CMK (cell line): ENCODE measurements around the gene RRAGC.
A peak's percentile ranks its signal among the peaks of the same experiment; 100 is the strongest.
"Not testable (repeated sequence)": the region's sequence is repeated elsewhere in the genome, so short reads cannot be mapped to it uniquely, and the experiment has no call there.

Experiments used
- DNase-seq: peaks from one replicate; pipeline ENCODE4 v3.0.0-alpha.2; 2010; ENCODE audit warnings: low read depth

RRAGC gene

DNA sequence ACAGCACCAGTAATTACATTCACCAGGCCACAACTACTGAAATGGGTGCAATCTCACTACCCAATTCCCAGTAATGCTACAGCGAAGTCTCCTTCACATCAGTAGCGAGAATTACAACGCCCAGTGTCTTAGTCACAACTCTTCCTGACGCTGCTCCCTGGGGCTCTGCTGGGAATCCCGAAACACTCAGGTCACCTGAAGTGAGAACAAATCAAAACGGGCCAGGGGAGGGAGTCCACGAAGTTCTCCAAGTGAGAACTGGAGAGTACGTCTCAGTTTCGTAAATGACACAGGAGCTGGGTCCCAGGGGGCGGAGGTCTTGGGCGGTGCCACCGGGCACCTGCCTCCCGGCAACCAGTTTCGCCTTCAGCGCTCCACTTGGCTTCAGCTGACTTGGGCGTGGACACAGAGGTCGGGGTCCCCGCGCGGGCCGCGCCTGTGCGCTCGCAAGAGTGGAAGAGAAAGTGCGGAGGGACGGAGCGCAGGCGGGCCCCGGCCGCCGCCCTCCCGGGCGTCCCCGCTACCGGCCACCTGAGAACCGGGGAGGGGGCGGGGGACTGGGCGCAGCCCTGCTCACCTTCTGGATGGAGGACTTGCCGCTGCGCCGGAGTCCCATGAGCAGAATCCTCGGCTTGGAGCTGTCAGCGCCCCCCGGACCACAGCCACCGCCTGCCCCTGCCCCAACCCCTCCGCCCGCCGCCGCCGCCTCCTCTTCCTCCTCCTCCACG, 575 bp downstream of the RRAGC start:
- no peak for DNase-seq

DNA sequence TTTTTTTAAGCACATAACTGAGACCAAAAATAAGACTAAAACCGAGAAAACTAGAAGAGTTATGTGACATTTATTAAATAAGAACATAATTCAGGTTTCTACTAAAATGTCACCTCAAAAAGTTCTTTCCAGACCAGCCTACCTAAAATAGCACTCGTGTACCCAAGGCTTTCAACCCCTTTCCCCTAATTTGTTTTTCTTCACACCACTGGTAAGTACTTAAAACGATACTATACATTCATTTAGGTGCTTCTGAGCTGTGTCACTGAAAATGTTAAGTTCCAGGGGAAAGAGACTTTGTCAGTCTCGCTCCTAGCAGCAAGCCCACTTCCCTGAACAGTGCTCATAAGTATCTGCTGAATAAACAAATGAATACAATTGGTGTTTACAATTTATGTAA, 6.8 kb downstream of the RRAGC start:
- no peak for DNase-seq

DNA sequence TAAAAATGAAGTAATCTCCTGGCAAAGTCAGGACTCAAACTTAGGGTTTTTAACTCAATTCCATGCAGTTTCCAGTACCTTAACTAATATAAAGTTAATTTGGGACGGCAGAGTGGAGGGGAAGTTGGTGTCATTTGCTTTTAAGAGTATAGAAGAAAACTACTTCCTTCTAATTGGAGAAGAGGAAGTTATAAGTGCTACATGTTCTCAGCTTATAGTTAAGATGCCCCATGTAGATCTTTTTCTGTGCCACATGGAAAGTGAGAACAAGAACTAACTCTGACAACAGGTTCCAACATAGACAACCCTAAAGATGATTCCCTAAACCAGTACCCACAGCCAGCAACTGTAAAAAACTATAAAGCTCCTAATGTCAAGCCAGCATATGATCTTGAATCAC, 11.5 kb downstream of the RRAGC start:
- DNase-seq = no peak

DNA sequence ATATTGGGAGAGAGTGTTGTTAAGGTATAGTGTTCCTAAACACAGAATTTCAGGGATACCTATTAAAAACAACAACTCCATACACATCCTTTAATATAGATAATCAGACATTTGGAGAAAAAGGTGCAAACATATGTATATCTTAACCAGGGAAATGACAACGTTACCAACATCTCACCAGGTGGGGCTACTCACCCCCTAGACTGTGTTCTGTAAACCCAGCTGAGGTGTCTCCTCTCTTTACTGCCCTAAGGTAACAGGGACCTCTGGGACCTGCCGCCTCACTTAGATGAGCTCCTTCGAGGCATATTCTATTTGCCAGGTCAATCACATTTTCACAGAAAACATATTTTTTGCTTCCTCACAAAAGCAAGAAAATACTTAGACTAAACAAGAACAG, 13.4 kb downstream of the RRAGC start:
- no peak for DNase-seq

DNA sequence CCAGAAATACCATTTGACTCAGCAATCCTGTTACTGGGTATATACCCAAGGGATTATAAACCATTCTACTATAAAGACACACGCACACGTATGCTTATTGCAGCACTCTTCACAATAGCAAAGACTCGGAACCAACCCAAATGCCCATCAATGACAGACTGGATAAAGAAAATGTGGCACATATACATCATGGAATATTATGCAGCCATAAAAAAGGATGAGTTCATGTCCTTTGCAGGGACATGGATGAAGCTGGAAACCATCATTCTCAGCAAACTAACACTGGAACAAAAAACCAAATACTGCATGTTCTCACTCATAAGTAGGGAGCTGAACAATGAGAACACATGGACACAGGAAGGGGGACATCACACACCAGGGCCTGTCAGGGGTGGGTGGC, 14.5 kb downstream of the RRAGC start:
- DNase-seq = not testable (repeated sequence)

DNA sequence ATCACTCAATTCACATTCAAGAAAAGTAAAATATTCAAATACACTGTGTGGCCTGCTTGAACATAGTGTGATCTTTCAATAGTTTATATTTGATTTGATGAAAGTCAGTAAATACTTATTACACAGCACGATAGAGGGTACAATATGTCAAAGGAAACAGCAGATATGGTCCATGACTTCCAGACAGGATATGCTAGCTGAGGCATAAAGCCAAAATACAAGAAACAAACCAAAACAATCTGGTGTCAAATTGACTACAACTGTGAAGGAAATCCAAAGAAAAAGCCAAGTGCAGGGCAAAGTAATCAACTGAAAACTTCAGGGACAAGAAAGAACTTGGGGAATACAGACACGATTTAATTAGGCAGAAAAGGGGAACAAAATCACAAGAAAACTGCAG, 19.3 kb downstream of the RRAGC start:
- DNase-seq = no peak

DNA sequence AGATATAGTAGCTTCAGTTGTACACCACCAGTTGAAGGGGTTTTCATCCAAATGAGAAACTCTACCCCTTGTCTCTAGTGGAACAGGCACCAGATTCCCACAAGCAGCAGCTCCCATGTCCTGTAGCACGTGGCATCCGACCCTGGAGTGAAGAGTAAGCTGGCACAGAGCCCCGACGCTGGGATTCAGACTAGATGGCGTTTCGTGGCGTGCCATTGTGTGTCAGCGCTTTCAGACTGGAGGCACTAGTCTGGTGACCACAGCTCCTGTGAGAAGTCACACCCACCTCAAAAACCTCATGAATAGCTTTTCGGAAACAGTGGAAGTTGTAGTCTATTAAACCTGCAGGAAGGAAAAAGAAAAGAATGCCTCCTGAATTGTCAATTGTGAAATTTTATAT, 20.2 kb downstream of the RRAGC start:
- DNase-seq = no peak

DNA sequence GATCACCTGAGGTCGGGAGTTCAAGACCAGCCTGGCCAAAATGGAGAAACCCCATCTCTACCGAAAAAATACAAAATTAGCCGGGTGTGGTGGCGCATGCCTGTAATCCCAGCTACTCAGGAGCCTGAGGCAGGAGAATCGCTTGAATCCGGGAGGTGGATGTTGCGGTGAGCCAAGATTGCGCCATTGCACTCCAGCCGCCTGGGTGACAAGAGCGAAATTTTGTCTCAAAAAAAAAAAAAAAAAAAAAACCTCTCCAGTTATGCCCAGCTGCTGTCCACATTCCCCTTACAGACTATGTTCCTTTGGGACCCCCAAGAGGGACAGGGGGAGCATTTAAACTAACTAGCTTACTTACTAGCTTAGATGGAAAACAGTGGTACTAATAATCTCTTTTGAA, 23.3 kb downstream of the RRAGC start:
- not testable (repeated sequence) for DNase-seq

DNA sequence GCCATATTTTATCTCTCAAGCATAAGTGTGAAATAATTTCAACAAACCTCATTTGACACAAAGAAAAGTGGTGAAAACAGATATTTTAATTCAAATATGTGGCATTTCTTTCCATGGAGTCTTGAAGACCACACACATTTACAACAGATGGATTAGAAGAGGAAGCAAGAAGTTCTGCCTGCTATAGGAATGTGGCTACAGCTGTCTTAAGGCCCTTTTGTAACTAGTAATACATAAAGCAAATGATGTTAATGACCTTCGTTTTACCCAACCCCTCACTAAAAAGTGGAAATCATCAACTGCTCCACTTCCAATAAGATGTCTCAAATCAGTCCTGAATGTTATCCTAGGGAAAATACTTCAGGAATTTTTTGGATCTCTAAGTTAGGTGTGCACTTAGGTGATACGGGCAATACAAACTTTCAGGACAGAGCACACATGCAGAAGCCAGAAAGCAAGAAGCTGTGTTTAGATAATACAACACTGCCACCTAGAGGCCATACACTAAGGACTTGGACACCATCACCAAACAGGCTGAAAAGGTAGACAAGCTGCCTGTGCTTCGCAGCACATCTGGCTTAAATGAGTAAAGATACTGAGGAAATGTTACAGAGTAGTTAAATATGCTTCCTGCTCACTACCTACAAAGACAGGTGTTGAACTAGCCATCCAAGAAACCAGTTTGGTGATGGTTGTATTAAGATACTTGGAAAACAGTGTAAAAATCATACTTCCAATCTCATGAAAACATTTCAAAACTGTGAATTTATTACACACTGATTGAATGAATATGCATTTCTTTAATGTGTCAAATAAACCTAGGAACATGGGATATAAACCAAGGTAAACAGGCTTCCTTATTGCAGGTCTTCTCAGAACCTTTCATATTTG, 24.4 kb downstream of the RRAGC start:
- DNase-seq = peak; percentile 70

DNA sequence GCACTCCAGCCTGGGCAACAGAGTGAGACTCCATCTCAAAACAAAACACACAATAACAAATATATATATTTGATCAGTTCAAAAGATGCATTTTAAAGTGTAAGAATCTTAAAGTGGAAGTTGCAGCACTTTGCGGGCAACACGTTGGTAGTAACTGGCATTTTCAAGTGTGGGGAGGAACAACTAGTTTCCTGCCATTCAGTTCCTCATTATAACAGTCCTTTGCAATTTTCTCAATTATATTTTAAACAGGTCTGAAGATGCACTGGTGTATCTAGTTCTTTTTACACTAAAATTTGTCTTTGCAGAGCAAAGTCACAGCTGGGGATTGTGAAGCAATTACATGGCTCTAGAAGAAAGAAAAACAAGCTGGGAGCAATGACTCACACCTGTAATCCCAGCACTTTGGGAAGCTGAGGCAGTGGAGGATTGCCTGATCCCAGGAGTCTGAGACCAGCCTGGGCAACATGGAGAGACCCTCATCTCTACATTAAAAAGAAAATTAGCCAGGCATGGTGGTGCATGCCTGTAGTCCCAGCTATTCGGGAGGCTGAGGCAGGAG, 25.3 kb downstream of the RRAGC start:
- DNase-seq = no peak

DNA sequence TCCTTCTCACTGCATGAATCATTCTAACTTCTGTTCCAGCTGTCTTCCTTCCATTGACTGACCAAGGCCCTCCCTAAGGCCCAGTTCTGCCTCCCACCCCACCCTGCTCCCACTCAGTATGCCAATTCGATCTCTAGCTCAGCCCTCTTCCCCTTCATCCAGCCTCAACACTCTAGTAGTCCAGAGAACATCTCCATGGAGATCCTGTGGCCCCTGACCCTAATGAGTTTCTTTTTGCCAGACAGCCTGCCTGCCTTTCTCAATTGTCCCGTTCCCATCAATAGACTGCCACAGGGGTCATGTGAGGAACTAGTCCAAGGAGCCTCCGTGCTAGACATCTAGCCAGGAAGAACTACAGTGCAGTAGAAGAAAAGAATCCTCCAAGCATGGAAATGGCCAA, 26.4 kb downstream of the RRAGC start:
- DNase-seq = no peak

DNA sequence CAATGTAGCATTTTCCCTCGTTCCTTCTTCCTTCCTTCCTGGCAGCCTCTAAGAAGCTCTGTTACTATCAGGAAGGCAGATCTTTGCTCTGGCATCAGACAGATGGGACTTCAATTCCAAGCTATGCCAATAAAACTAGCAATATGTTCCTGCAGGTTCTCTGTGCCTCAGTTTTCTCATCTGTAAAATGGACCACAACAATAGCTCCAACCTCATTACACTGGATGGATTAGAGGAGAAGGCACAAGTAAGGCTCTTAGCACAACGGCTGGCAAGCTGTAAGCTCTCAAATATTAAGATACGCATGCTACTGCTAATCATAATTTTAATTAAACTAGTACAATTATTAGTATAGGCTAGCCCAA, 27.2 kb downstream of the RRAGC start:
- no peak for DNase-seq

DNA sequence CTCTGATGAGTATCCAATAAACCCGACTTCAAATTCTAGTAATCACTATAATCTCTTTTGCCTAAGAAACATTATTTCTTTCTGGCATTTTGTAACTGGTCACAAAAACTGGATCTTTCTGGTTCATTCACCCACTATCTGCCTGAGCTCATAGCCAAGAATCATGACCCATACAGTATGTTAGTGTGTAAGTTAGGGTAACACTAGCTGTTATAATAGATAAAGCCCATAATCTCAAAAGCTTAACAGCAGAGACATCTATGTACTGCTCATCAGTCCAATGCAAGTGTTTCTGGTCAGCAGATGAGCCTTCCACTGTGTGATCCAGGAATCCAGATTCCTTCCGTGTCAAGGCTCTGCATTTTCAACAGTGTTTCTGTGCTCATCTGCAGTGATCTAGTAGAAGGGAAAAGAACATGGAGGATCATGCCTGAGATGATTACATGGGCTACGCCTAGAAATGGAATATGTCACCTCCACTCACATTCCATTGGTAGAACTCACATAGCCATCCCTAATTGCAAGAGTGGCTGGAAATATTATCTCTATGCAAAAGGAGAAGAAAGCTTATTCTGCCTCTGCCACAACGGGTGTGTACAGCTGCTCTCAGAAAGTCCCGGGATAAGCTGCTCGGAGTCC, 27.7 kb downstream of the RRAGC start:
- no peak for DNase-seq

DNA sequence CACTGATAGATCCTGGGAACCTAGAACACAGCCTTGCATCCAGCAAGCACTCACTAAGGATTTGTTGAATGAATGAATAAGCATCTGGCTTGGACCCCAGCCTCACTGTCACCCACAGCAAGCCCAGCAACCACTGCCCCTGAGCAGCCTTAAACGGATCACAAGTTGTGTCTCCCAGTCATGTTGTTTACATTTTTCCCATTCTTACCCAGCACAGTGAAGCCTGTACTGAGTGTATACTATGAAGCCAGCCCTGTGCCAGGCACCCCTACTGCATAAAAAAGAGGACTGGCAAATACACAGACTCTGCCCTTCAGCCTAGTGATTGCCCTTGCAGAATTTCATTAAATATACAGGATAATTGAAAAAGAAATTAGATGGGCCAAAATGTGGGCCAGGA, 30.2 kb downstream of the RRAGC start:
- DNase-seq = no peak

DNA sequence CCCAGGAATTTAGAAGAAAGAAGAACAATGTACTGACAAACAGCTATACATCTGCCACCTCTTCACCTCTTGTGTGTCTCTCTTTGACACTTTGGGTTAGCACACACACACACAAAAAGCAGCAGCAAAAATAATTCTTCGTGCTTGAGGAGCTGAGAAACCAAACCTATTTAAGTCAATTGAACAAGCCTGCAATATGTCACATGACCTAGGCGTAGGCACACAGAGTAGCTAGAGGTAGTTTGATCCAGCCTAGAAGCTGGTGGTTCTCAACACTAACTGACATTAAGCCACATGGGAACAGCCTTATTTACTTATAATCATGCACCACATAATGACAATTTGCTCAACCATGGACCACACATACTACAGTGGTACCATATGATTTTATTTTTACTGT, 32.3 kb downstream of the RRAGC start:
- DNase-seq = no peak

DNA sequence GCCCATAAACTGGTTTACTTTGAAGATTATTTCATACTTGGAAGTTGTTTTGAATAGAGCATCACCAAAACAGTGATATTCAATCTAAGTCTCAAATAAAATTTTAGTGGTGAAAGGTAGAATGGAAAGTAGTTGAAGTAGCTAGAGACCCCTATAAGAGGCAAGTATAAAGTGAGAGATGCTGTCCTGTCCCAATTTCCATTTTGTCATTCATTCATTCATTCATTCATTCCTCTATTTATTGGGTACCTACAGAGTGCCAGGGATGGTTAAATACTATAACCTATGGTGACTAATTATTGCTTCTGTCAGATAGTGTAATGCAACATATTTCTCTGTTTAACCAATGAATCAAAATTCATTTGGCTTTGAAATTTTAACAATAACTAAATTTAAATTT, 32.7 kb downstream of the RRAGC start:
- DNase-seq = no peak

DNA sequence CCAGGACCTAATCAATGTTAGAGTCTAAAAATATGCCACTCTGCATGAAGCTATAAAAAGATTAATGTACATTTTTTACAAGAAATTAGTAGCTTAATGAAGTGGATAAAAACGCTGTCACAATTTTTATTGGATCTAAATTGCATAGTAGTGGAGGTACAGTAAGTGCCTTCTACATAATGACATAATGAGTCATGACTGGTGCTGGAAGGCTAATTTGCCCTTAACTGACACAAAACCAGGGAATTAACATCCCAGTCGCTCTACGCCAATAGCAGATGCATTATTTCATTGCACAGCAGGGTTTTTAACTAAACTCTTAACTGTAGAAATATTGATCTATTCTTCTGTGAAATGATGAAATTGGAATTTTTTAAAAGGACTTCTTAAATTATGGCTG, 33.3 kb downstream of the RRAGC start:
- no peak for DNase-seq

DNA sequence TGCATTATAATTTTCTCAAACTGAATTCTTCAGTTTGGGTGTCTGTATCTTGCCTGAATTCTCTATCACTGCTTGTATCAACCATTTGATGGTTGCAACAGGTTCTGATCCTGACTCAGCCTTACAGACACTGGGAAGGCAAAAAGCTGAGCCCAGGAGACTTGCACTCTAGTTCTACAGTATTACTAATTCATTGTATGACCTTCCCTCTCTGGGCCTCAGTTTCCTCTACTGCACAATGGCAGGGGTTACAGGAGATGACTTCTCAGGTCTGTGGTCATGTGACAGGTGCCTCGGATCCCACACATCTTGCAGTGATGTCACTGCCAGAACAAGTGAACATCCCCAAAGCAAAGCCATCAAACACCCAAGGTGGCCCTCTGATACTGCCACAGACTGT, 38.7 kb downstream of the RRAGC start:
- no peak for DNase-seq

DNA sequence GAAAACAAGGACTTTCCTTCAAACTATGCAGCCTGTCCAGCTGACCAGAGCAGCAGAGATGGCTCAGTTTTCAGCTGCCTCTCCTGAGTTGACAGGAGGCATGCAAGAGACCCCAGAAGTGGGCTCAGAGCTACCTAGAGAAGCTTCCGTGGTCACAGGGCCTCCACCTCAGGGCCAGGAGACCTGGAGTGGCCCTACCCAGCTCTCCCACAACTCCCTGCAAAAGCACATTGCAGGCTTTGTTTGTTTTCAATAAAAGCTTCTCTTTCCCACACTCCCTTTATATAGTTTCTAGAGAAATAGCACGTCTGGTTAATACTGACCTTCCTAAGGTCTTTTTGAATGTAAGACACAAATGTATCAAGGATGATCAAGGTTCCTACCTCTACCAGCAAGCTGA, 40.1 kb downstream of the RRAGC start:
- no peak for DNase-seq

DNA sequence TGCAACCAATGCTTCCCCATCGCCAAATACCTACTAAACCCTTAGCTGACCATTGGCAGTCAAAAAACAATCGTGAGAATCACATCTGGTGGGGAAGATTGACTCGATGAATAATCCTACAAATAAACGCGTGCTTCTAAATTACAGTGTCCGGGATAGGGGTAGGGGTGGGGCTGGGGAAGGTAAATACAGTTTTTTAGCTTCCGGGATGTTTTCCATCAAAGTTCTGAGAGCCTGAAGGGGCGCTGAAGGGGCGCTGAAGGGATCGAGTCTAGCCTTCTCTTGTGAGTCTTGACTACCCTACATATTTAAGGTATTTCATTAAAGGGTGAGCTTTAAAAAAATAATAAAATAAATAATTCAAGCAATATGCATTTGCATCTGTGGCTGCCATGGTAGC, 40.5 kb downstream of the RRAGC start:
- no peak for DNase-seq

DNA sequence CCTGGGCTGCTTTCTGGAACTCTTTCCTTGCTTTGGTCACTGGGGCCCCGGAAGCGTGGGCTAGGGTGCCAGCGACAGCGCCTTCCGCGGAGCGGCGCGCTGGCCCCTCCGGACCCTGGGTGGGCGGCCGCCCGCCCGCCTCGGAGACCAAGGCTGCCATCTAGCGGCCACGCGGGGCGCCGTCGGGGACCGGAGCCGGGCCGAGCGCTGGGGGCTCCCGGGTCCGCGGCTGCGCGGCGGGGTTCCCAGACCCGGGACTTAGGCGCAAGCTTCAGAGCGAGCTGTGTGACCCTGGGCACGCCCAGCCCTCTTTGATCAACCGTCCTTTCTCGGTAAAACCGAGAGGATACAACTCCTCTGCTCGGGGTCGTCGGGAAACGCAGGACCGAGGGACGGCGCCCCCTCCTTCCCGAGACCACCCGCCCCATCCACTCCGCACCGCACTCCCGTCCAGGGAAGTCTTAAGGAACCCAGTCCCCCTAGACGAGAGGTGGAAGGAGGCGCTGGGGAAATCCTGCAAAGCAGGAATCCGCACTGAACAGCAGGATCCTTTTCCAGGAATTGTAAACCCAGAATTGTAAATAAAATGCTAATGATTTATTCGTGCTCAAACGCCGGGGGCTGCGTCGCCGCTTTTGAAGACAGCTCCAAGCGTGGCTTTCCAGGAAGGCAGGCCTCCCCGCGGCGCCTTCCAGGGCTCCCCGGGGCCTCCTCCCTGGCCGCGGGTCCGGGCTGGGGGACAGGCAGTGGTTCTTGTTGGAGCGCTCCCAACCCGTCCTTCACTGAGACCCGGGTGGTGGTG, 41.2 kb downstream of the RRAGC start:
- no peak for DNase-seq
